Muscle layer of duodenum (tissue), 2 donors: ENCODE data around the gene ZNF423.

Experiments
- H3K27ac ChIP-seq: one replicate; pipeline ENCODE4 v1.7.0; 2013; ENCODE audit warnings: mild to moderate bottlenecking, low read length
- H3K27me3 ChIP-seq: one replicate; pipeline ENCODE4 v1.7.0; 2013; ENCODE audit warnings: low read depth, mild to moderate bottlenecking, control low read depth, low read length
- H3K36me3 ChIP-seq, 2 donors: one replicate each; pipeline ENCODE4 v1.7.0; 2013; ENCODE audit warnings: low read length in 2 of 2, control low read depth in 1 of 2, mild to moderate bottlenecking in 1 of 2; ENCODE audit not compliant: insufficient read depth in 2 of 2, control insufficient read depth in 1 of 2
- H3K4me1 ChIP-seq, 2 donors: one replicate each; pipeline ENCODE4 v1.7.0; 2013; ENCODE audit warnings: low read length in 2 of 2, mild to moderate bottlenecking in 2 of 2, control low read depth in 1 of 2, moderate library complexity in 1 of 2; ENCODE audit not compliant: insufficient read depth in 2 of 2, control insufficient read depth in 1 of 2
- H3K4me3 ChIP-seq, 2 donors: one replicate each; pipeline ENCODE4 v1.7.0; 2013; ENCODE audit warnings: low read length in 2 of 2, low read depth in 1 of 2, mild to moderate bottlenecking in 1 of 2
- H3K9me3 ChIP-seq, 2 donors: one replicate each; pipeline ENCODE4 v1.7.0; 2013; ENCODE audit warnings: low read length in 2 of 2, control low read depth in 1 of 2, mild to moderate bottlenecking in 1 of 2; ENCODE audit not compliant: control insufficient read depth in 1 of 2
- donor health status: healthy.

The ZNF423 gene

DNA sequence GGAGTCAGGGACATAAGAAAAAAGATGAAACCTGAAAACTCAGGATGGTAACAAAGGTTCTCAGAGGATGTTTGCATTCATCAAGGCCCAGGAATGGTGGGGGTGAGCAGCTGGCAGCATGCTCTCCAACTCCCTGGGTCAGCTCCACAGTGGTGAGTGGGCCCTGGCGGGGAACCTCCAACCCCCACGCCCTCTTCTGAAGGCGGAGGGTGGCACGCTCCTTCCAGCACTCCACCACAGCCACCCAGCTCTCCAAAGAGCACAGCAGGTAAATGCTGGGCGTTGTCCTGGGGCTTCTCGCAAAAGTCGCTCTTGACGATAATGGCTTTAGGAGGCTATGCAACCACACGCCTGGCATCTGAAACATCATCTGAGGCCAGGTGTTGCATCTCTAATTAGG lies 308.5 kb downstream of the ZNF423 start:
- Histone ChIP-seq H3K27ac (no peak overlapping the region), H3K36me3 (no peaks in the 10 kb centered on the region), H3K9me3 (no peaks in the 10 kb centered on the region), H3K4me3 (no peak overlapping the region), H3K4me1 (peaks cover 0 to 11% of the 10 kb centered on the region in 2 donors), H3K27me3 (no peaks in the 10 kb centered on the region)

GRCh38 chr16:49546735-49547134 lies 309.2 kb downstream of the ZNF423 start:
- Histone ChIP-seq H3K36me3 (no peaks in the 10 kb centered on the region), H3K4me3 (no peak overlapping the region), H3K27ac (no peak overlapping the region), H3K9me3 (no peaks in the 10 kb centered on the region), H3K27me3 (no peaks in the 10 kb centered on the region), H3K4me1 (peaks cover 0 to 16% of the 10 kb centered on the region in 2 donors)

DNA sequence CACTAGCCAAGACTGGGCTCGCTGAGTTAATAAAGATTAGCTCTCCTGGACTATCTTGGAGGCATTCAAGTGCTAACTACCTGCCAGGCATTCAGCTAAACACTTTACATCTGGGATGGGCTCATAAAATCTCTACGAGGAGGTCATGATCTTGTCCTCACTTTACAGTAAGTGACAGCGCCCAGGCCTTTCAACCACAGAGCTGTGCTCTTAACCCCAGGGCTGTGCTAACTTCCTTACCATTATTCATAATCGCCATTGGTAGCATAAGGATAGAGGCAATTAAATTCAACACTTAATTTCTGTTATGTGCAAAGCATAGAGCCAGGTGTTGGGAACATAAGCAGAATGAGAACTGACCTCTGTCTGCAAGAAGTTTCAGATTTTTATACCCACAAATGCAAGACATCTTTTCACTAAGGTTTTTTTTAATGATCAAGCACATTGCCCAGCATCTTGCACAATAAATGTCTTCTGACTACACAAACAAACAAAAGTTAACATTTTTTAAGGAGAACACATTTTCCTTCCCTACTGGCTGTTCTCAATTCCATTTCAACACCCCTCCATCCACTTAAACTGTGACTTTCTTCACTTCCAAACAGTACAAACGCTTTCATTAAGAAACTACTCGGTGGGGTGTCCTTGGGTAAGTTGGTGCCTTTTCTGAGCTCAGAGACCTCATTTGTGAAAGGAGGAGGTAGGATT lies 310.0 kb downstream of the ZNF423 start:
- H3K9me3 ChIP-seq: no peaks in the 10 kb centered on the region
- H3K27ac ChIP-seq: no peak overlapping the region
- no peaks in the 10 kb centered on the region for H3K36me3 ChIP-seq
- H3K27me3 ChIP-seq: no peaks in the 10 kb centered on the region
- H3K4me3 ChIP-seq: no peak overlapping the region
- H3K4me1 ChIP-seq: peaks cover 0 to 16% of the 10 kb centered on the region in 2 donors

DNA sequence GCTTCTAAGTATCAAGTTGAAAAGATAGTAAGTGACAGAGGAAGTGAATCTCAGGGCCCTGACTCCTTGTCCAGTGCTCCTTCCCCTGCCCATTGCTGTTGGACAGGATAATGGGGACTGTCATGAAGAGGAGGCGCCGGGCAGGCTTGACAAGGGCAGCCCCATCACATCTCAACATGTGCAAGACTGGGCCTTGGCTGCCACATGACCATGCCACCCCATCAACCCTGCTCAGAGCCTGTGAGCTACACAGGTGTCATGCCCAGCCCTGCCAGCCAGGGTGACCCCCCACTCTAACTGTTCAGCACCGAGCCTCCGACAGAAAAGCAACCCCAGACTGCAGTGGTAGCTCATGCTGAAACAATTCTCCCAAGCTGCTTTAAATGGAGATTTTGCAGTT lies 310.7 kb downstream of the ZNF423 start:
- peaks cover 0 to 16% of the 10 kb centered on the region in 2 donors for H3K4me1 ChIP-seq
- no peaks in the 10 kb centered on the region for H3K27me3 ChIP-seq
- H3K27ac ChIP-seq: no peak overlapping the region
- H3K4me3 ChIP-seq: no peak overlapping the region
- no peaks in the 10 kb centered on the region for H3K36me3 ChIP-seq
- no peaks in the 10 kb centered on the region for H3K9me3 ChIP-seq

DNA sequence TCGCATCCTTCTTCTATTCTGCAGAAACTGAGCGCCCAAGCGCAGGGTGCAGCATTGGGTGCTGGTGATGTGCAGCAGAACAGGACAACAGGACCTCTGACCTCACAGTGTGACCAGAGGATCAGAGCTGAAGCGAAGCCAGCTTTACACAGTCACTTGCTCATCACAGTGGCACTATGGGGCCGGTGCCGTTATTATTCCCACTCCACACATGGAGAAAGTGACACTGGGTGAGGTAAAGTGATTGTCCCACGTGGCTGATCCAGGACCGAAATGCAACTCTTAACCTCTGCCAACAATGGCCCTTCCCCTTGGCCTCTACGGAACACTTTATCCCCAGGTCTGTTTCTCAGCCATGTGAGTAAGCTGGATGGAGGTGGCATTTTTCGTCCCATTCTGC lies 311.1 kb downstream of the ZNF423 start:
- H3K27me3 ChIP-seq: no peaks in the 10 kb centered on the region
- H3K9me3 ChIP-seq: no peaks in the 10 kb centered on the region
- H3K36me3 ChIP-seq: no peaks in the 10 kb centered on the region
- H3K4me3 ChIP-seq: no peak overlapping the region
- peaks cover 0 to 16% of the 10 kb centered on the region in 2 donors for H3K4me1 ChIP-seq
- no peak overlapping the region for H3K27ac ChIP-seq

GRCh38 chr16:49543631-49543946 lies 312.3 kb downstream of the ZNF423 start:
- Histone ChIP-seq H3K4me1 (peaks cover 0 to 16% of the 10 kb centered on the region in 2 donors), H3K9me3 (no peaks in the 10 kb centered on the region), H3K36me3 (no peaks in the 10 kb centered on the region), H3K27ac (no peak overlapping the region), H3K27me3 (no peaks in the 10 kb centered on the region), H3K4me3 (no peak overlapping the region)

DNA sequence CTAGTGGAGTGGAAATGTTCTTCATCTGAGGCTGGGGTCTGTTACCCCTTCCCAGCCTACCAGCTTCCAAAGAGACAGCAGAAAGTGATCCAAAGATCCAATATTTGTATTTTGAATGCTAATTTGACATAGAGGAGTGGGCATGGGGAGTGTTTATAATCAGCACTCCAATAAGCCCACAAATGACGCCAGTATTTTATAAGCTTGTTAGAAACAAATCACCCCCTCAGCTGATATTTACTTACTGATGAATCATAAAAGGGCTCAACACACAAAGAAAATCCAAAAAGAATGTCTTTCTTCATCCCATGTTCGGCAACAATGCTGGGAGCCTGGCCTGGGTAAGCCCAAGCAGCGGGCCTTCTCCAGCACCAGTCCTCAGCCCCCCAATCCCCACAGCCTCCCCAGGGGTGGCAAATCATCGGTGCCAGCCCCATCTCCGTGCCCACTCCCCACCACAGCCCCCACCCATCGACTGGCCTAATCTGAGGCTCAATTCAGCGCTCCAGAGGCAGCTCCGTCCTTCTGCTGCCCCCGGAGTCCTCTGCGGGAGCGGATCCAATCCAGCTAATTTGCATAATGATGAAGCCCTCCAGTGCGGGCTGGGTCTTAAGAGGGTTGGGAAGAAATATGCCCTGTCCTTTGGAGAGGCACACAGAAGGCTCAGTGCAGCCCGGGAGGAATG lies 312.8 kb downstream of the ZNF423 start:
- H3K9me3 ChIP-seq: no peaks in the 10 kb centered on the region
- H3K27me3 ChIP-seq: no peaks in the 10 kb centered on the region
- no peaks in the 10 kb centered on the region for H3K36me3 ChIP-seq
- H3K27ac ChIP-seq: no peak overlapping the region
- H3K4me3 ChIP-seq: no peak overlapping the region
- peaks cover 0 to 16% of the 10 kb centered on the region in 2 donors for H3K4me1 ChIP-seq

DNA sequence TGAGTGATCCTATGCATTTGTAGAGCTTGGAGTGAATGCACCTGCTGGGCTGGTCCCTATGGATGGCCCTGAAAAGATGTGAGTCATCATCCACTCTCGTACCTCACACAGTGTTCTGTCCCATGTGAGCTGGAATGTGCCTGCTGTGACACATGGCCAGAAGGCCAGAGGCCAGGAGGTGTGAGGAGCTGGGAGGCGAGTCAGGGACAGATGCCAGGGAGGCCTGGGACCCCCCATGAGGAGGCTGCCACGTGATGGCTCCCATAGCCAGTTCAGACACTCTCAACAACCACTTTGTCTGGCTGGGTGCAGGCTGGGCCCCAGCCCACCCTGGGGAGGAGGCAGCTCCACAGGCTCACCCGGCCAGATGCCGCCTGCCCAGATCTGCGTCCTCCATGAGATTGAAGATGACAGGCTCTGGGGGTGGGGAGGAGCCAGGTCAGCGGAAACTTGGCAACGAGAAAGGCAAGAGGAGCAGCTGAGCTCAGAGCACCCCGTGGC lies 313.5 kb downstream of the ZNF423 start:
- Histone ChIP-seq H3K4me1 (peaks cover 0 to 16% of the 10 kb centered on the region in 2 donors), H3K36me3 (no peaks in the 10 kb centered on the region), H3K9me3 (no peaks in the 10 kb centered on the region), H3K4me3 (no peak overlapping the region), H3K27me3 (no peaks in the 10 kb centered on the region), H3K27ac (no peak overlapping the region)

DNA sequence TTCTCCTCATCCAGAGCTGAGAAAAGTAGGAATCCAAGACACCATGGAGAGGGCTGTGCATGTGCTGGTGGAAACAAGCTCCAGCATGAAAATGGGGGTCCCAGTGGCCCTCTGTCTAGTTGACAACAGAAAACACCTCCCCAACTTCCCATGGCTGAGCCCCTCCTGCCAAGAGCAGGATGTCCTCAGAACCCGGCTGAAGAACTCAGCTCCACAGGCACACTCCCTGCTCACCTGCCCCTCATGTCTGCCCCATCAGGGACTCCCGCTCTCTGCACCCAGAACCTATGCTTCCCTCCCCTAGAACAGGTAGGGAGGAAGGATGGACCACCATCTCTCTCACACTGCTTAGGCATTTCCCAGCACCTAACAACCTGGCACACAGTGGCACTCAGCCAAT lies 315.1 kb downstream of the ZNF423 start:
- Histone ChIP-seq H3K27me3 (no peaks in the 10 kb centered on the region), H3K27ac (no peak overlapping the region), H3K4me1 (peaks cover 0 to 16% of the 10 kb centered on the region in 2 donors), H3K36me3 (no peaks in the 10 kb centered on the region), H3K9me3 (no peaks in the 10 kb centered on the region), H3K4me3 (no peak overlapping the region)

DNA sequence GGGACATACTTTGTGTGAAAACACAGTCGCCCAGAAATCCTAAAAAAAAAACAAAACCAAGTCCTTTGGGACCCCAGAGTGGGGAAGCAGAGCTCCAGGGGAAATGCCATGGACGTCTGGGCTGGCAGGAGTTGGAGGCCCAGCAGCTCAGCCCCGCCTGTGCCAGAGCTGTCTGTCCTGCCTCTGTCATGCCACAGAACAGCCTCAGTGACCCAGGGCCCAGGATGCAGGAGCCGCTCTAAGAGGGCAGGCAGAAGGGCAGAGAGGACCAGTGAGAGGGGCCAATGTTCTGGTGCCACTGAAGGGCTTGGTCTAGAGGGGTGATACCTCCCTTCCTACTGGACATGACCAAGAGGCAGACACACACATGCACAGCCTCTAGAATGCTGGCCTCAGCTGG lies 316.2 kb downstream of the ZNF423 start:
- H3K27ac ChIP-seq: no peak overlapping the region
- H3K36me3 ChIP-seq: no peaks in the 10 kb centered on the region
- no peaks in the 10 kb centered on the region for H3K27me3 ChIP-seq
- no peaks in the 10 kb centered on the region for H3K9me3 ChIP-seq
- no peak overlapping the region for H3K4me3 ChIP-seq
- H3K4me1 ChIP-seq: peaks cover 0 to 16% of the 10 kb centered on the region in 2 donors

GRCh38 chr16:49537924-49538459 lies 317.9 kb downstream of the ZNF423 start:
- Histone ChIP-seq H3K4me1 (peaks cover 0 to 11% of the 10 kb centered on the region in 2 donors), H3K27ac (no peak overlapping the region), H3K4me3 (no peak overlapping the region), H3K36me3 (no peaks in the 10 kb centered on the region), H3K27me3 (no peaks in the 10 kb centered on the region), H3K9me3 (no peaks in the 10 kb centered on the region)
